GM18511 (cell line): ENCODE data around the gene CNGA3.
"Not testable (repeated sequence)": the region's sequence is repeated elsewhere in the genome, so short reads cannot be mapped to it uniquely, and the experiment has no call there.

Experiments
- ATAC-seq: cut with Tn5 transposase; IDR thresholded peaks from one replicate; pipeline ENCODE4 v1.9.1; 2021; ENCODE audit warnings: mild to moderate bottlenecking, moderate library complexity; ENCODE audit not compliant: unreplicated experiment

Gene CNGA3

GRCh38 chr2:98346311-98347236 lies at the start of gene CNGA3:
Gene CNGA3, plus strand, starts transcription at chr2:98346456. Its CDS starts 23,520 bp downstream, at chr2:98369976.
- ATAC-seq, result no peak

- ATAC-seq, result no peak
Measured at GRCh38 chr2:98297817-98298682, 48.2 kb upstream of the CNGA3 start.

GRCh38 chr2:98298683-98299164 lies 47.5 kb upstream of the CNGA3 start:
- no peak for ATAC-seq

DNA sequence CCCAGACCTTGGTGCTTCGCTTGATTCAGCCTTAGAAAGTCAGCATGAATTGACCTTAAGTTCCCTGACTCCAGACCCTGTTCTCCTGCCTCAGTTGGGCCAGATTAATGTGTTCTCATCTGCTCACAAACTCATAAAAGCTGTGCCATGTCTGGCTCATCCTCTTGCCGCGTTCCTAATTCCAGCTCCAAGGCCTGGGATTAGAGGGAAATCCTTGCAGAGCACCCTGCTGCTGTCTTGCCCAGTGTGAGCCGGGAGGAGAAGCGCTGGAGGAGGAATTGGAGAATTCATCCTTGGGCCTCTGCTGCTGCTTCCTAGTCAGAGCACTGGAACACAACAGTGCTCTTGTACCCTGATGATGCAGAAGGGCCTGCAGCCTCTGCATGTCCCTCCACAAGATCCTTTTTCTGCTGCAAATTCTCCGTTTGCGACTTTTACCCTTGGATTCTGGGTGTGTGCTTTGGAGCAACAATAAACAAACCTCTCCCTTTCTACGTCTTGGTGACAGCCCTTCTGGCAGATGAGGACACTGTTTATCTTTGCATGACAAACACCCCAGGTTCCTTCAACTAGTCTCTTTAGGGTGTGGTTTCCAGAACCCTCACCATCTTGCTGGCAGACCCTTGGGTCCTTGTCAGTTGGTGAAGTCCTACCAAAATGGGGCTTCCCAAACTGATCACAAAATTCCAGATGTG lies 46.9 kb upstream of the CNGA3 start:
- ATAC-seq, result no peak

DNA sequence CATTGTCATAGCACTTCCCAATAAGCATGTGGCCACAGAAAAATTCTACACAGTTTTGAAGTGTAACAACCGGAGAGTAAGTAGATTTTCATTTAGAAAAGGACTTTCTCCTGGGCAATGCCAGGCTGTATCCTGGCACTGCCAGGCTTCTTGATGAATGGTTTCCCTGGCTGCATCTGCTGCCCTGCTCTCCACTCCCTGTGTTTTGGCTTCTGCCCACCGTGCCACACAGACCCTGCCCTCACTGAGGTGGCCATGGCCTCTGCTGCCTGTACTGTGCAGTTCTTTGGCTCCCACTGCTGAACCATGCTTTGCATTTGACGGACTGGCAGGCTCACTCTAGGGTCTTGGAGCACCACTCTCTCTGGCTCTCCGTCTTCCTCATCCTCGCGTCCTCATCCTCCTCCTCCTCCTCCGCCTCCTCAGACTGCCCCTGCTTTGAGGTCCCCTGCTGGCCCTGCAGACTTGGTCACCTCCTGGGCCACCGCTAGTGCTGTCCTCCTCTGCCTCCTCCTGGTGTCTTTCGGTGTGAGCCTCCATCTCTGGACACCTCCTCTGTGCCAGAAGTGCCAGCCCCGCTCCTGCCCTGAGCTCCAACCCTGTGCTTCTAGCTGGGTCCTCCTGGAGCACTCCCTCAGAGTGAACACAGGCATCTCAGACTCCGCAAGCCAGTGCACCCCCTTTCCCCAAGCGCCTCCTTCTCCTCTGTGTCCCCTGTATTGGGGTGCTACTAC lies 45.9 kb upstream of the CNGA3 start:
- no peak for ATAC-seq

DNA sequence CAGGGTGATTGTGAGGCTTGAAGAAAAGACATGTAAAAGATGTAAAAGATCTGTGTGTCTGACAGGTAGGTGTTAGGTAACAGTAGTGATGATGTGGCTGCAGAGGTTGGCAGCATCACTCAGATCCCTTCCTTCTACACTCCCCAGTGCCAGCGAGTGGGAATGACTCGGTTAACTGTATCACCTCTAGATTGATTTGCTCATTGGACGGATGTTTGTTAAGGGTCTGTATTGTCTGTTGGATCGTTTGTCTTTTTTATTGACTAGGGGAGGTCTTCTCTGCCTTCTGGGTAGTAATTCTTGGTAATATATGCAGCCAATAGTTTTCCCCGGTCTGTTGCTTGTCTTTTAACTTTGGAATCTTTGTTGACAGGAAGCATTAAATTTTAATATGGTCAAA lies 44.8 kb upstream of the CNGA3 start:
- no peak for ATAC-seq

DNA sequence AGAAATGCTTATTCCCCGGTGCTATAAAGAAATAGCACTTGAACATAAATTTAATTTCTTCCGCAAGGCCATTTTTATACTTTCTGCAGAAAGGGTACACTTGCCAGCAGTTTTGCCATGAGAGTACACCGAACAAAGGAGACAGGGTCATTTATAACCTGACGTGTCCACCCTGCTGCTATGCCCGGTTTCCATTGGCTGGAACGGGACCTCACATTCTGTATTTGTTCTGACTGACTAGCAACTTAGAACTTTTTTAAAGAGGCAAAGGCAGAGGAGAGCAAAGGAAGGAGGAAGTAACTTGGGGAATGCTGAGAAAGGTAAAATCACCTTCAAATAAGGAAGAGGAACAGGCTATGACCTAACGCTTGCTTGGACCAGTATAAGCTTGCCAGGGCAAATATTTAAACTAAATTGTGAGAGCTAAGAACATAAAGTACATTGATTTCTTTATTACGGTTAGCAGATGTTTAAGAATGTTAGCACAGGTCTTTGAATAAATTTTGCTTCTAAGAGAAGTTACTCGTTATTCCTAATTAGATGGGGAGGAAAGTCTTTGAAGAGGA lies 39.0 kb upstream of the CNGA3 start:
- ATAC-seq, result not testable (repeated sequence)

GRCh38 chr2:98308068-98308467 lies 38.2 kb upstream of the CNGA3 start:
- ATAC-seq, result no peak

GRCh38 chr2:98308532-98308931 lies 37.7 kb upstream of the CNGA3 start:
- no peak for ATAC-seq

DNA sequence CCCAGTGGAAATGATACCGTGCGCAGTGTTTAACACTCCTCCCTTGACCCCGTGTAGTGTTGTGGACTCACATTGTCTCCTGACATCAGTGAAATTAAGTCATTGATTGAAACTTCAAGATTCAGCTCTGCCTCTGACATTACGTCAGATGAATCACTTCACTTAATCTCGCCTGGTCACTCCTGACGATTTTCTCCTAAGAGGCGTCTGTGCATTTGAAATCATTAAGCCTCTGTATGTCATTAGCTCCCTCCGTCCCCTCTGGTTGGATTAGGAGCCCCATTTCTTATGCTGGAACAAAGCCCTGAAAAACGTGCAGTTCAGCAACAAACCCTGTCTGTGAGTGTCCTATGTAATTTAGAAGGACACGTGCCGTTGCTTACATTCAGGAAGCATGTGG lies 36.7 kb upstream of the CNGA3 start:
- ATAC-seq, result no peak

DNA sequence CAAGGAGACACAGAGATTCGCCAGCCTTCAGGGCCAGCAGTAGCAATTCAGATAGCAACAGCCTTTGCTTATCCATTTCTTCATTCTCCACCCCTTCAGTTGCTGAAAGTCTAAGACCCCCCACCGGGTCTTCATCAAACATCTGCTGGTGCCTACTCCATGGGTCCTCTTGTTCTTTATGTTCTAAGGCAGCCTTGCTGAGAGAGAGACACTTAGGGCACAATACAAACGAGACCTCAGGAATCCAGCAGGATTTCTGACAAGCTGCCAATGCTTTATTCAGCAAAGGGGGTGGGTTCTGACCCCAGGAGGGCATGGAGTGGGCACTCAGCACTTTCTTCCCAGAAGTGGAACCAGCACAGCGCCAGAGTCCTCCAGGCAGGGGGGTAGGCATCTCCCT lies 36.2 kb upstream of the CNGA3 start:
- ATAC-seq, result no peak

DNA sequence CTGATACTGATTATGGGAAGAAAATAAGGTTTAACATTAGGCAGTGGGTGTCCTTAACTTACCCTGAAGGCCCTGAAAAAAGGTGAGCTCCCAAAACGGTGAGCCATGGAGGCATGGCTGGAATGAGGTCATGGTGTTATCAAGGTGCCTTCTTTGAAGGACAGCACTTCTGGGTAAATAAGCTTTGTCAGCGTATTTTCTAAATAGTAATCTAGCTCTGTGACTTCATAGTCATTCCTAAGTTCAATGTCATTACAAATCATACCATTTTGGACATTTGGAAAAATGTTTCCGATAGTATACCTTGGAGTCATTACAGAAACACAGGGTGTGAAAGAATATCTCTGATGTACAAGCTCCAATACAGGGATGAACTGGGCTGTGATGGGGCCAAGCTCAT lies 35.2 kb upstream of the CNGA3 start:
- ATAC-seq, result no peak

DNA sequence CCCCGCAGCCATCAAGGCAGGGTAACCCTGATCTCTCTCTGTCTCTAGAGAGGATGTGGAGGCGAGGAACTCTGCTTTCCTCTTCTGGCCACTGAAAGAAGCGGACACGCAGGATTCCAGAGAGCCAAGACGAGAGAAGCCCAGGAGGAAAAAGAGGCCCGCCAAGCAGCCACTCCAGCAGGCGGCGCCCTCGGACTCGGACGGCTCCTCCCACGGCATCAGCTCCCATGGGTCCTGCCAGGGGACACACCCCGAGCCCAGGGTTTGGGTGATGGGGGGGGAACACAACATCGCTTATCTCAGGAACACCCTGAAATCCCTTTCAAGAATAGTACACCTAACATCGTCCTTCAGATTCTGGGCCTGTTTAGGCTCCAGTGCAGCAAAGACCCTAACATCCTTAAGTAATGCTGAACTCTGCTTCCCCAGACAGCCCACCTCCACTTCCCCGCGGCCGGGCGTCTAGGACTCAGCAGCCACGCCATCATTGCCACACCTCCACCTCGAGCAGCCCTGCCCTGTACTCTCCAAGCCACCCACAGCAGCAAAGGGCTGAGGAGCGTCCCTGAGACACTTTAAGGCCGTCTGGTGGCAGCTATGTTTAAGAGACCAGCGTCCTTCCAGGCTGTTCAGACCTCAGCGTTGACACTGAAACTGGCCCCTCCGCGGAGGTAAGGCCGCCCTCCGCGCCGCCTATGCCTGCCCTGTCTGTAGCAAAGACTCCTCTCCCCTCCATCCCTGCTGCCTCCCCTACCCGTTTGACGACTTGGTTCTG lies 34.3 kb upstream of the CNGA3 start:
- no peak for ATAC-seq

DNA sequence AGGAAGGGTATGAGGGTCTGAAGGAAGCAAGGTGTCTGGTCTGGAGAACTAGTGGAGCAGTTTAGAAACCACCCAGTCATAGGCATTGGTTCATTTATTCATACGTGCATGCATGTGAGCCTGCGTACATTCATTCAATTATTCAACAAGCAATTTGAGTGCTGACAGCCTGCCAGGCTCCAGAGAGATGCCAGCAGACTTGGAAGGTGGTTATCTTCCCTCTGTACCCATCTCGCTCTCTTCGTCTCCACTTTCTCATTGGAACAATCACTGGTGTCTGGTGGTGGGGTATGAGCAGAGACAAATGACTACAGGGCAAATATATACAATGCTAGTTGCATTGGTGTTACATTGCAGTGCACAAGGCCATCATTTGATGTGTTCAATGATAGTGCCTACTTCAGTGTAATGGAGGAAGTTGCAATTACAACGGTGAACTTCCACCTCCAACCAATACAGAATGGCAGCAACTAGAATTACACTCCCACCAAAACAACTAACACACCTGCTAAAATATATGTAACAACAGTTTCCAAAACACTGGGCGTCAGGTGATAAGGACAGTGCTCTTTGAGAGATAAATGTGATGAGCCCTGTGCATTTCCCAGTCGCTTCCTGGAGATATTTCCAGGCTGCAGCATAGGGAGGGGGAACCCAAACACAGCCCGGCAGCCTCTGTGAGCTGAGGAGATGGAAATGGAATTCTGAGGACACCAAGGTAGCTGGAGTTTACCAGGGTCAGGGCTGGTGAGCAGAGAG lies 32.6 kb upstream of the CNGA3 start:
- ATAC-seq, result no peak

DNA sequence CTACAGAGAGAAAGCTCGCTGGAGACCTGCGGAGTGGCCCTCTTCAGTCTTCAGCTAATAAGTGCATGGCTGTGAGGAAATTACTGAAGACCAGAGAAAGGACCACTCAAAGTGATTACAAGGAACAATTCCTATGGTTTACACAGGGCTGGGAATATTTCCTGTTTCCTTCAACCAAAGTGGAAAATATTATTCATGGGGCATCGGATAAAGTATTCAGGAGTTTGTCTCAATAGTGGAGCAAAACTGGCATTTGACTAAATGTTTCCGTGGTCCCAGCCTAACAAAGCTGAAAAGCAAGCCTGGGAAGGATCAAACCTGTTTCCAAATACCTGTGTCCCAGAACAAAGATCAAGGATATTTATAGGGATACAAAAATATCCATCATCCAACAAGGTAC lies 32.0 kb upstream of the CNGA3 start:
- no peak for ATAC-seq

GRCh38 chr2:98315957-98316356 lies 30.3 kb upstream of the CNGA3 start:
- ATAC-seq, result no peak

DNA sequence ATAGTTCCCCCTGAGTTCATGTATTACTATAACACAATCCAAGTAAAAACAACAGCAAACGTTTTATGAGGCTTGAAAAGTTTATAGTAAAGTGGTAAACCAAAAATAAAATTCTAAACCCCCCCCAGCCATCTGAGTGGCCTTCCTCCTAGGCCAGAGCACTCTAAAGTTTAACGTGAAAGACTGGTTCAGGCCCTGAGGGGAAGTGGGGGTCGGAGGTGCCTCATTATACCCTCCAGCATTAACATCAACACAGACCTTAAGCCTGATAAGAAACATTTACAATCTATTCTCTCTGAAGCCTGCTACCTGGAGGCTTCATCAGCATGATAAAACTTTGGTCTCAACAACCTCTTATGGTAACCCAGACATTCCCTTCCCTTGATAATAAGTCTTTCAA lies 29.0 kb upstream of the CNGA3 start:
- ATAC-seq, result no peak

DNA sequence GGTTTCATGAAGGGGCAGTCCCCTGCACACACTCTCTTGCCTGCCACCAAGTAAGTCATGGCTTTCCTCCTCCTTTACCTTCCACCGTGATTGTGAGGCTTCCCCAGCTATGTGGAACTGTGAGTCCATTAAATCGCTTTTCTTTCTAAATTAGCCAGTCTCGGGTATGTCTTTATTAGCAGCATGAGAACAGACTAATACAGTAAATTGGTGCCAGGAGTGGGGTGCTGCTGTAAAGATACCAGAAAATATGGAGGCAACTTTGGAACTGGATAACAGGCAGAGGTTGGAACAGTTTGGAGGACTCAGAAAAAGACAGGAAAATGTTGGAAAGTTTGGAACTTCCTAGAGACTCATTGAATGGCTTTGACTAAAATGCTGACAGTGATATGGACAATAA lies 26.1 kb upstream of the CNGA3 start:
- not testable (repeated sequence) for ATAC-seq

- ATAC-seq, result no peak
Measured at GRCh38 chr2:98324181-98324580, 22.1 kb upstream of the CNGA3 start.
